ENCODE measurements around the gene HSPBAP1. TPM values are rescaled to one million over a fixed set of nuclear protein-coding genes. Genes with fewer than 3 reads are reported as not detected.

HSPBAP1 gene
- total and polyA plus RNA-seq, 10 donors, result 16.9 to 42.9 (median 23.8) TPM

- no peaks in the 10 kb centered on the region for H3K9me3 ChIP-seq
- H3K27me3 ChIP-seq (replicated peaks in 1 of 7), result no peaks in the 10 kb centered on the region
- H3K27ac ChIP-seq, result no peak overlapping the region
- H3K4me3 ChIP-seq, result no peak overlapping the region
- peaks cover 0 to 38% (median 0%) of the 10 kb centered on the region in 6 donors for H3K36me3 ChIP-seq
- peaks cover 0 to 14% (median 2%) of the 10 kb centered on the region in 6 donors for H3K4me1 ChIP-seq
- no peak for TF ChIP-seq POLR2A (IDR thresholded peaks at IDR 0.05)
- no peak for DNase-seq
- 88 to 96% (median 95%) methylated on average over 1 of the region's 1 CpG for WGBS, 5 donors
- intact Hi-C loops (cut with DNase I; ENCODE audit: low total_unique reads), result no loop called here
Observed at GRCh38 chr3:122782804-122783203, 10.8 kb downstream of the HSPBAP1 start.

GRCh38 chr3:122777563-122777962 is 16.1 kb downstream of the HSPBAP1 start:
- Histone ChIP-seq H3K4me1 (peaks cover 0 to 17% (median 4%) of the 10 kb centered on the region in 6 donors), H3K4me3 (no peak overlapping the region), H3K27me3 (replicated peaks in 1 of 7) (no peaks in the 10 kb centered on the region), H3K36me3 (peaks cover 0 to 35% (median 2%) of the 10 kb centered on the region in 6 donors), H3K27ac (no peak overlapping the region), H3K9me3 (no peaks in the 10 kb centered on the region)
- WGBS, 5 donors, result 89 to 95% (median 89%) methylated on average over 3 of the region's 3 CpGs
- no peak for DNase-seq
- intact Hi-C loops (cut with DNase I; ENCODE audit: low total_unique reads), result no loop called here
- no peak for TF ChIP-seq POLR2A (IDR thresholded peaks at IDR 0.05)
- no peak for TF ChIP-seq CTCF (IDR thresholded peaks at IDR 0.05 in 8 of 11, conservative IDR thresholded peaks at IDR 0.05 in 3 of 11)
- TF ChIP-seq POLR2AphosphoS5 (IDR thresholded peaks at IDR 0.05), result no peak

GRCh38 chr3:122776675-122777468 is 16.8 kb downstream of the HSPBAP1 start:
- peaks cover 0 to 35% (median 2%) of the 10 kb centered on the region in 6 donors for H3K36me3 ChIP-seq
- H3K27ac ChIP-seq, result no peak overlapping the region
- peaks cover 0 to 17% (median 4%) of the 10 kb centered on the region in 6 donors for H3K4me1 ChIP-seq
- no peak for DNase-seq
- H3K4me3 ChIP-seq, result no peak overlapping the region
- H3K27me3 ChIP-seq (replicated peaks in 1 of 7), result no peaks in the 10 kb centered on the region
- WGBS, 5 donors, result 68 to 77% (median 73%) methylated on average over 5 of the region's 5 CpGs
- intact Hi-C loops (cut with DNase I; ENCODE audit: low total_unique reads), result no loop called here
- no peaks in the 10 kb centered on the region for H3K9me3 ChIP-seq
- TF ChIP-seq POLR2A (IDR thresholded peaks at IDR 0.05) (no peak), CTCF (IDR thresholded peaks at IDR 0.05 in 8 of 11, conservative IDR thresholded peaks at IDR 0.05 in 3 of 11) (no peak), POLR2AphosphoS5 (IDR thresholded peaks at IDR 0.05) (no peak)

GRCh38 chr3:122774564-122774963 is 19.1 kb downstream of the HSPBAP1 start:
- H3K4me3 ChIP-seq, result peak overlapping the region in 1 of 8 donors; percentile 2
- H3K9me3 ChIP-seq, result no peaks in the 10 kb centered on the region
- H3K27me3 ChIP-seq (replicated peaks in 1 of 7), result no peaks in the 10 kb centered on the region
- DNase-seq, result no peak
- TF ChIP-seq POLR2AphosphoS5 (IDR thresholded peaks at IDR 0.05), result no peak
- no peak for TF ChIP-seq POLR2A (IDR thresholded peaks at IDR 0.05)
- TF ChIP-seq CTCF (IDR thresholded peaks at IDR 0.05 in 8 of 11, conservative IDR thresholded peaks at IDR 0.05 in 3 of 11), result no peak
- intact Hi-C loops (cut with DNase I; ENCODE audit: low total_unique reads), result no loop called here
- 93 to 97% (median 95%) methylated on average over 3 of the region's 3 CpGs for WGBS, 5 donors
- peaks cover 0 to 37% (median 7%) of the 10 kb centered on the region in 6 donors for H3K4me1 ChIP-seq
- H3K36me3 ChIP-seq, result peaks cover 0 to 39% (median 4%) of the 10 kb centered on the region in 6 donors
- H3K27ac ChIP-seq, result peak overlapping the region in 5 of 8 donors; percentile 14 to 73 (median 53)

All from spleen (tissue), 11 donors.